CD4-positive, alpha-beta T cell treated with Interleukin-17A for 4 hours (primary cell): ENCODE measurements around the gene SLC35F4.
"Not testable (repeated sequence)": the region's sequence is repeated elsewhere in the genome, so short reads cannot be mapped to it uniquely, and the experiment has no call there.

Experiments
- DNase-seq: peaks from one replicate; pipeline ENCODE4 v3.0.0-alpha.2; 2020; ENCODE audit warnings: mixed read lengths

SLC35F4 gene

GRCh38 chr14:57865403-57866198 lies at the start of gene SLC35F4:
TSS of gene SLC35F4 (minus strand) at chr14:57866092.
- no peak for DNase-seq

- no peak for DNase-seq
Measured at GRCh38 chr14:57909626-57910025, 43.7 kb upstream of the SLC35F4 start.

- no peak for DNase-seq
Measured at GRCh38 chr14:57903954-57904353, 38.1 kb upstream of the SLC35F4 start.

- no peak for DNase-seq
Measured at GRCh38 chr14:57898837-57899572, 33.1 kb upstream of the SLC35F4 start.

GRCh38 chr14:57897144-57897748 lies 31.4 kb upstream of the SLC35F4 start:
- DNase-seq: no peak

- DNase-seq: no peak
Measured at GRCh38 chr14:57889245-57889644, 23.4 kb upstream of the SLC35F4 start.

- no peak for DNase-seq
Measured at GRCh38 chr14:57884175-57884574, 18.3 kb upstream of the SLC35F4 start.

GRCh38 chr14:57883061-57883460 lies 17.2 kb upstream of the SLC35F4 start:
- no peak for DNase-seq

GRCh38 chr14:57879516-57879915 lies 13.6 kb upstream of the SLC35F4 start:
- DNase-seq: no peak

GRCh38 chr14:57875985-57876384 lies 10.1 kb upstream of the SLC35F4 start:
- DNase-seq: no peak

- DNase-seq: no peak
Measured at GRCh38 chr14:57875296-57875695, 9.4 kb upstream of the SLC35F4 start.

GRCh38 chr14:57871459-57872080 lies 5.7 kb upstream of the SLC35F4 start:
- DNase-seq: no peak

GRCh38 chr14:57870686-57871457 lies 5.0 kb upstream of the SLC35F4 start:
- DNase-seq: no peak

GRCh38 chr14:57869617-57870016 lies 3.7 kb upstream of the SLC35F4 start:
- DNase-seq: no peak

GRCh38 chr14:57866199-57866705 lies 360 bp upstream of the SLC35F4 start:
- no peak for DNase-seq

GRCh38 chr14:57865066-57865402 lies 858 bp downstream of the SLC35F4 start:
- no peak for DNase-seq

GRCh38 chr14:57864659-57865058 lies 1.2 kb downstream of the SLC35F4 start:
- no peak for DNase-seq

GRCh38 chr14:57863471-57863870 lies 2.4 kb downstream of the SLC35F4 start:
- no peak for DNase-seq

- not testable (repeated sequence) for DNase-seq
Measured at GRCh38 chr14:57855666-57856065, 10.2 kb downstream of the SLC35F4 start.

- DNase-seq: no peak
Measured at GRCh38 chr14:57854571-57854970, 11.3 kb downstream of the SLC35F4 start.

- no peak for DNase-seq
Measured at GRCh38 chr14:57851354-57851753, 14.5 kb downstream of the SLC35F4 start.

GRCh38 chr14:57848786-57849185 lies 17.1 kb downstream of the SLC35F4 start:
- no peak for DNase-seq
